ENCODE measurements around the gene ITPR2.

DNA sequence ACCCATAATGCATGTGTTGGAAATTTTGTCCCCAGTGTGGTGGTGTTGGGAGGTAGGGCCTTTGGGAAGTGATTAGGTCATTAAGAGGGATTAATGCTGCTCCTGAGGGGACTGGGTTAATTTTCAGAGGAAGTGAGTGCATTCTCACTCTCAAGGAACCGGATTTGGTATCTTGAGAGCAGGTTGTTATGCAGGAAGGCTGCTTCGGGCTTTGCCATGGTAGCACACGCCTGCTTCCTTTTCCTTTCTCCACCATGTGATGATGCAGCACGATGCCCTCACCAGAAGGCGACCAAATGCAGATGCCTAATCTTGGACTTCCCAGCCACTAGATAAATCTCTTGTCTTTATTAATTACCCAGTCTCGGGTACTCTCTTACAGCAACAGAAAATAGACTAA lies 380.5 kb downstream of the ITPR2 start:
- TF ChIP-seq, protein P1, sequence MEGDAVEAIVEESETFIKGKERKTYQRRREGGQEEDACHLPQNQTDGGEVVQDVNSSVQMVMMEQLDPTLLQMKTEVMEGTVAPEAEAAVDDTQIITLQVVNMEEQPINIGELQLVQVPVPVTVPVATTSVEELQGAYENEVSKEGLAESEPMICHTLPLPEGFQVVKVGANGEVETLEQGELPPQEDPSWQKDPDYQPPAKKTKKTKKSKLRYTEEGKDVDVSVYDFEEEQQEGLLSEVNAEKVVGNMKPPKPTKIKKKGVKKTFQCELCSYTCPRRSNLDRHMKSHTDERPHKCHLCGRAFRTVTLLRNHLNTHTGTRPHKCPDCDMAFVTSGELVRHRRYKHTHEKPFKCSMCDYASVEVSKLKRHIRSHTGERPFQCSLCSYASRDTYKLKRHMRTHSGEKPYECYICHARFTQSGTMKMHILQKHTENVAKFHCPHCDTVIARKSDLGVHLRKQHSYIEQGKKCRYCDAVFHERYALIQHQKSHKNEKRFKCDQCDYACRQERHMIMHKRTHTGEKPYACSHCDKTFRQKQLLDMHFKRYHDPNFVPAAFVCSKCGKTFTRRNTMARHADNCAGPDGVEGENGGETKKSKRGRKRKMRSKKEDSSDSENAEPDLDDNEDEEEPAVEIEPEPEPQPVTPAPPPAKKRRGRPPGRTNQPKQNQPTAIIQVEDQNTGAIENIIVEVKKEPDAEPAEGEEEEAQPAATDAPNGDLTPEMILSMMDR (IDR thresholded peaks at IDR 0.05; ENCODE audit: low read length), result no peak
- no peak for TF ChIP-seq EZH2 (optimal IDR thresholded peaks at IDR 0.05; ENCODE audit: low read depth, low read length)
- TF ChIP-seq EZH2phosphoT487 (IDR thresholded peaks at IDR 0.05; ENCODE audit: low read length), result no peak

Data from MM.1S (cell line).